ENCODE measurements around the gene SKIDA1. TPM values are rescaled to one million over a fixed set of nuclear protein-coding genes. Genes with fewer than 3 reads are reported as not detected.

Gene SKIDA1
- total RNA-seq, 3 donors from 2014 or later (not counting 1 experiment from before 2014, with no cell fraction given): not detected

DNA sequence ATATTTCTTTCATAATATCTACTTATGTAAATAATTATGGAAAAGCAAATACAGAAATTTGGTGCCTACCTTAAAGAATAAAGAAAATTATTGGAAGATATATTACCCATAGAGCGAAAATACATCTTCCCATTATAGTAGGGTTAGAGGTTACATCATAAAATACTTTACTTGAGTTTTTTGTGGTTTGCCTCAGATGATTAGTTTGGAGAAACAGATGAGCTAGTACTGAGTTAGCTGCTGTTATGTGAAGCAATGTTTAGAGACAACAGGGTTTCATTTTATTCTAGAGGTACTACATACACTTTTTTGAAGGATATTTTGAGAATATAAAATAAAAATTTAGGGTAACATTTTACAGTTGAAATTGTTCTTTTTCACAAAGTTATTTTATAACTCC lies 5.7 kb upstream of the SKIDA1 start:
- Mint-ChIP-seq H3K27ac (no peak overlapping the region), H3K4me1 (peaks cover 26 to 27% of the 10 kb centered on the region in 2 donors), H3K27me3 (ENCODE audit: low read depth in 2 of 2) (peaks cover 16 to 31% of the 10 kb centered on the region in 2 donors), H3K36me3 (peaks cover 5% of the 10 kb centered on the region), H3K9me3 (no peaks in the 10 kb centered on the region), H3K4me3 (no peak overlapping the region)
- TF ChIP-seq, protein P1, sequence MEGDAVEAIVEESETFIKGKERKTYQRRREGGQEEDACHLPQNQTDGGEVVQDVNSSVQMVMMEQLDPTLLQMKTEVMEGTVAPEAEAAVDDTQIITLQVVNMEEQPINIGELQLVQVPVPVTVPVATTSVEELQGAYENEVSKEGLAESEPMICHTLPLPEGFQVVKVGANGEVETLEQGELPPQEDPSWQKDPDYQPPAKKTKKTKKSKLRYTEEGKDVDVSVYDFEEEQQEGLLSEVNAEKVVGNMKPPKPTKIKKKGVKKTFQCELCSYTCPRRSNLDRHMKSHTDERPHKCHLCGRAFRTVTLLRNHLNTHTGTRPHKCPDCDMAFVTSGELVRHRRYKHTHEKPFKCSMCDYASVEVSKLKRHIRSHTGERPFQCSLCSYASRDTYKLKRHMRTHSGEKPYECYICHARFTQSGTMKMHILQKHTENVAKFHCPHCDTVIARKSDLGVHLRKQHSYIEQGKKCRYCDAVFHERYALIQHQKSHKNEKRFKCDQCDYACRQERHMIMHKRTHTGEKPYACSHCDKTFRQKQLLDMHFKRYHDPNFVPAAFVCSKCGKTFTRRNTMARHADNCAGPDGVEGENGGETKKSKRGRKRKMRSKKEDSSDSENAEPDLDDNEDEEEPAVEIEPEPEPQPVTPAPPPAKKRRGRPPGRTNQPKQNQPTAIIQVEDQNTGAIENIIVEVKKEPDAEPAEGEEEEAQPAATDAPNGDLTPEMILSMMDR (IDR thresholded peaks at IDR 0.05): no peak
- intact Hi-C loops (cut with micrococcal nuclease): loop anchor here (5.0 kb wide), 3 partner anchors 34 to 786 kb away; partner anchors contain the start of gene COMMD3
- H3K4me3 ChIP-seq (ENCODE audit: low read length): no peak overlapping the region
- H3K36me3 ChIP-seq (ENCODE audit: control insufficient read depth, insufficient read depth, low read length): no peaks in the 10 kb centered on the region
- ATAC-seq: no peak
- H3K27ac ChIP-seq (ENCODE audit: low read length): no peak overlapping the region
- no peaks in the 10 kb centered on the region for H3K9me3 ChIP-seq (ENCODE audit: control insufficient read depth, insufficient read depth, low read length)
- DNase-seq: no peak
- H3K4me1 ChIP-seq (ENCODE audit: control insufficient read depth, insufficient read depth, low read length): peaks cover 23% of the 10 kb centered on the region
- WGBS (ENCODE audit: insufficient coverage): no CpG with 5 or more reads among the region's 1 CpG
- H3K27me3 ChIP-seq (ENCODE audit: control insufficient read depth, insufficient read depth, low read length): peaks cover 22% of the 10 kb centered on the region

DNA sequence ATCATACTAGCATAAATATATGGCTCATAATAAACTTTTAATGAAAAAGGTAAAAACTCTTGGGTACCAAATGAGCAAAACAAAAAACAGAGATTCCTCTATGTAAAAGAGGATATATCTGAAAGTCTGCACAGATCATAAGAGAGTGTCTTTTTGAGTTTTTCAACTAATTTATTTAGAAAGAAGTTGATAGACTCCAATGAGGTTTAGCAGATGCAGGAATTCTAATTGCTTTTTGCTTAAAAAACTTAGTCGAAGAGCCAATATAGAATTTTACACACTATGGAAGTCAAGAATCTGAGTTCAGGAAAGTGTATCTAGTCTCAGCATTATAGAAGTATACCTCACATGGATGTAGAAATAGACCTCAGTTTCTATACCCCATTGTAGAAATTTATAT lies 5.2 kb upstream of the SKIDA1 start:
- Mint-ChIP-seq H3K9me3 (no peaks in the 10 kb centered on the region), H3K4me1 (peaks cover 25 to 27% of the 10 kb centered on the region in 2 donors), H3K4me3 (no peak overlapping the region), H3K36me3 (peaks cover 5% of the 10 kb centered on the region), H3K27ac (no peak overlapping the region), H3K27me3 (ENCODE audit: low read depth in 2 of 2) (peaks cover 16 to 33% of the 10 kb centered on the region in 2 donors)
- H3K4me1 ChIP-seq (ENCODE audit: control insufficient read depth, insufficient read depth, low read length): peaks cover 25% of the 10 kb centered on the region
- H3K4me3 ChIP-seq (ENCODE audit: low read length): no peak overlapping the region
- H3K36me3 ChIP-seq (ENCODE audit: control insufficient read depth, insufficient read depth, low read length): no peaks in the 10 kb centered on the region
- TF ChIP-seq, protein P1 (IDR thresholded peaks at IDR 0.05): no peak
- ATAC-seq: no peak
- no peaks in the 10 kb centered on the region for H3K9me3 ChIP-seq (ENCODE audit: control insufficient read depth, insufficient read depth, low read length)
- 100% methylated on average over 1 of the region's 1 CpG for WGBS (ENCODE audit: insufficient coverage)
- intact Hi-C loops (cut with micrococcal nuclease): loop anchor here (5.0 kb wide), 3 partner anchors 33 to 787 kb away; partner anchors contain the start of gene COMMD3
- peaks cover 22% of the 10 kb centered on the region for H3K27me3 ChIP-seq (ENCODE audit: control insufficient read depth, insufficient read depth, low read length)
- no peak for DNase-seq
- H3K27ac ChIP-seq (ENCODE audit: low read length): no peak overlapping the region

DNA sequence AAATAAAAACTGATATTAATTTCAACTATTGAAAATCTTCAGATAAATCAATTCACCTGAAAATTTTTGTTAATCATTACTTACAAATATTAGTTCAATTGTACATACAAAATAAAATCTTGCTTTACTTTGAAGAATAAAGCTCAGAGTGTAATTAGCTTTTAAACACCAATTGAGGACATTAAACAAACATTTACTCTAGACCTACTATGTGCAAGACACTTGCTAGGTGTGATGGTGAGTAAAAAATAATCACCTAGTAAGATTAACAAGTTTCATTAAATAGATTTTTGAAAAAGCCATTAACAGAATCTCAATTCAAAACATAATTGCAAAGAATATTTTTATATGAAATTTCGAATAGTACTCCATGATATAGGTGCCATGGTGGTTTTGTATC lies 4.7 kb upstream of the SKIDA1 start:
- no peak overlapping the region for H3K27ac Mint-ChIP-seq
- Histone ChIP-seq H3K4me1 (ENCODE audit: control insufficient read depth, insufficient read depth, low read length) (peaks cover 26% of the 10 kb centered on the region), H3K9me3 (ENCODE audit: control insufficient read depth, insufficient read depth, low read length) (no peaks in the 10 kb centered on the region), H3K27me3 (ENCODE audit: control insufficient read depth, insufficient read depth, low read length) (peaks cover 22% of the 10 kb centered on the region), H3K27ac (ENCODE audit: low read length) (no peak overlapping the region), H3K36me3 (ENCODE audit: control insufficient read depth, insufficient read depth, low read length) (no peaks in the 10 kb centered on the region), H3K4me3 (ENCODE audit: low read length) (no peak overlapping the region)
- peaks cover 5% of the 10 kb centered on the region for H3K36me3 Mint-ChIP-seq
- H3K4me1 Mint-ChIP-seq: peaks cover 25 to 27% of the 10 kb centered on the region in 2 donors
- H3K27me3 Mint-ChIP-seq (ENCODE audit: low read depth in 2 of 2): peaks cover 20 to 38% of the 10 kb centered on the region in 2 donors
- TF ChIP-seq, protein P1 (IDR thresholded peaks at IDR 0.05): no peak
- ATAC-seq (no peak), DNase-seq (no peak)
- no peak overlapping the region for H3K4me3 Mint-ChIP-seq
- H3K9me3 Mint-ChIP-seq: no peaks in the 10 kb centered on the region
- WGBS (ENCODE audit: insufficient coverage): no CpG with 5 or more reads among the region's 1 CpG
- intact Hi-C loops (cut with micrococcal nuclease): loop anchor here (5.0 kb wide), 3 partner anchors 33 to 787 kb away; partner anchors contain the start of gene COMMD3
